ENCODE results near the gene RPS16.

RPS16 gene

DNA sequence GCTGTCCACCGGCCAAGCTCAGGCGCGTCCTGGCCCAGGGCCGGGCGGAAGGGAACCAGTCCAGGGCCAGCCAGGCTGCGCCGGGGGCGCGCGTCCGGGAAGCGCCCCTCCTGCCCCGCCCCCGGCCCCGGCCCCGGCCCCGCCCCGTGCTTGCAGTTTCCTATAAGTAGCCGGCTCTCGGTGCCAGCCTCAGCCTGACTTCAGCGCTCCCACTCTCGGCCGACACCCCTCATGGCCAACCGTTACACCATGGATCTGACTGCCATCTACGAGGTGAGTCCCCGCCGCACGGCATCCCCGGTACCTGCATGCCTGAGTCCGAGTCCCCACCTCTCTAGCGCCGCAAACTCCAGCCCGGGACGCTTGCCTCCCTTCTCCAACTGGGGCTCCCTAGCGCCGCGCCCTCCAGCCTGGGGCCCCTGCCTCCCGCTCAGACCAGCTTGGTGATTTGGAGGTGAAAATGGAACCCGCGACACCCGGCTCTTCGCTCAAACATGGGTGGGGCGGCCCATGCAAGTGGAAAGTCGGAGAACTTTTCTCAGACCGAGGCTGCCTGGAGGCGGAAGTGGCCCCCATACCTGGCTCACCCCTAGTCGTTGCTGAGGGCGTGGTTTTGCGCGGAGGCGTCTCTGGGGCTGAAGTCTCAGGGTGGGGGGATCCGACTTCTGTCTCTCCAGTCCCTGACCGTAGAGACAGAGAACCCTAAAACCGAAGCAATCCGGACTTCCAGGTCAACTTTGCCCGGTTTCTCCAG is 28.9 kb downstream of the RPS16 start, which contains the start of gene ZFP36:
TSS of gene ZFP36 (plus strand) at position 192 of the 754 bp plus-strand sequence. CDS start at position 250, 58 bp downstream.
- TF ChIP-seq, protein P1, sequence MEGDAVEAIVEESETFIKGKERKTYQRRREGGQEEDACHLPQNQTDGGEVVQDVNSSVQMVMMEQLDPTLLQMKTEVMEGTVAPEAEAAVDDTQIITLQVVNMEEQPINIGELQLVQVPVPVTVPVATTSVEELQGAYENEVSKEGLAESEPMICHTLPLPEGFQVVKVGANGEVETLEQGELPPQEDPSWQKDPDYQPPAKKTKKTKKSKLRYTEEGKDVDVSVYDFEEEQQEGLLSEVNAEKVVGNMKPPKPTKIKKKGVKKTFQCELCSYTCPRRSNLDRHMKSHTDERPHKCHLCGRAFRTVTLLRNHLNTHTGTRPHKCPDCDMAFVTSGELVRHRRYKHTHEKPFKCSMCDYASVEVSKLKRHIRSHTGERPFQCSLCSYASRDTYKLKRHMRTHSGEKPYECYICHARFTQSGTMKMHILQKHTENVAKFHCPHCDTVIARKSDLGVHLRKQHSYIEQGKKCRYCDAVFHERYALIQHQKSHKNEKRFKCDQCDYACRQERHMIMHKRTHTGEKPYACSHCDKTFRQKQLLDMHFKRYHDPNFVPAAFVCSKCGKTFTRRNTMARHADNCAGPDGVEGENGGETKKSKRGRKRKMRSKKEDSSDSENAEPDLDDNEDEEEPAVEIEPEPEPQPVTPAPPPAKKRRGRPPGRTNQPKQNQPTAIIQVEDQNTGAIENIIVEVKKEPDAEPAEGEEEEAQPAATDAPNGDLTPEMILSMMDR (IDR thresholded peaks at IDR 0.05; ENCODE audit: control insufficient read depth, insufficient read depth, low read depth, low read length, missing control alignments), result no peak
- DNase-seq (ENCODE audit: low read depth), result no peak
- H3K4me3 ChIP-seq (ENCODE audit: control insufficient read depth, low read depth, low read length), result peak within 1 kb of the TSS; percentile 88

DNA sequence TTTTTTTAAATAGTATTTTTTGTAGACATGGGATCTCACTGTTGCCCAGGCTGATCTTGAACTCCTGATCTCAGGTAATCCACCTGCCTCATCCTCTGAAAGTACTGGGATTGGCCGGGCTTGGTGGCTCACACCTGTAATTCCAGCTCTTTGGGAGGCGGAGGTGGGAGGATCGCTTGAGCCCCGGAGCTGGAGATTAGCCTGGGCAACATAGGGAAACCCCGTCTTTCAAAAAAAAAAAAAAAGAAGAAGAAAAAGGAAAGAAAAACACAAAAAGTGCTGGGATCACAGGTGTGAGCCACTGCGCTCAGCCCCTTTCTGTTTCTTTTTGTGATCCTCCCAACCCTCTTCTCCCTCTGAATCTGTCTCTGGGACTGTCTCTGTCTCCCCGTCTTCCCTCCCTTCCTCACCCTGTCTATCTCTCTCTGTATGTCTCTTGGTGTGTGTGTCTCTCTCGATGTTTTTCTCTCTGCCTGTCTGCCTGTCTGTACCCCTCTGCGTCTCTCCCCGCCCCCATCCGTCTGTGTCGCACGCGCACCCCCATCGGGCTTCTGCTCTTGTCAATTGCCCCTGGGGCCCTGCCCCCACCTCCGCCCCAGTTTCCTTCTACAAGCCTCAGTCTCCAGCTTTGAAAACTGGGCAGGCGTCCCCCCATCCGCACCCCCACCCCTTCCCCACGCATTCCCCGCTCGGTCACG is 29.6 kb downstream of the RPS16 start:
- H3K4me3 ChIP-seq (ENCODE audit: control insufficient read depth, low read depth, low read length), result peak overlapping the region; percentile 88
- no peak for DNase-seq (ENCODE audit: low read depth)
- TF ChIP-seq, protein P1 (IDR thresholded peaks at IDR 0.05; ENCODE audit: control insufficient read depth, insufficient read depth, low read depth, low read length, missing control alignments), result no peak

DNA sequence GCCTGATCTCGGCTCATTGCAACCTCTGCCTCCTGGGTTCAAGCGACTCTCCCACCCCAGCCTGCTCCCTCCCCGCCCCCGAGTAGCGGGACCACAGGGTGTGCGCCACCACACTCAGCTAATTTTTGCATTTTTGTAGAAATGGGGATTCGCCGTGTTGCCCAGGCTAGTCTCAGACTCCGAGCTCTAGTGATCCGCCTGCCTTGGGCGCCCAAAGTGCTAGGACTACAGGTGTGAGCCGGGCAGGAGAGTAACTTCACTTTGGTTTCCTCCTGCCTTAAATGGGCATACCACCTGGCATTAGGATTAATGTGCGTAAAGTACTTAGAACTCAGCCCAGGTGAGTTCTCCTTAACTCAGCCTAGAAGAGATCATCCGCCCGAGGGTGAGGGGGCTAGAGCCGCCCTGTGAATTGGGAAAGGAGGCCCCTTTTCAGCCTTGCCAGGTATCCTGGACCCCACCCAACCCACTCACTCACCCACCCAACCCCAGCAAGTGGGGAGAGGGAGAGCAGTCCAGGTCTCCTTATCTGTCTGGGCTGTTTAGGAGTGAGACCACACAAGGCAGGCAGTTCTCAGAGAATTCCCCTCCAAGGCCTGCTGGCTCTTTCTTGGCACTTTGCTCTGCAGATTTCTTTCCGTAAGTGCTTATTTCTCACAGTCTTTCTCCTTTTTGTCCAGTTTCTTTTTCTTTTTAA is 30.3 kb downstream of the RPS16 start:
- TF ChIP-seq, protein P1 (IDR thresholded peaks at IDR 0.05; ENCODE audit: control insufficient read depth, insufficient read depth, low read depth, low read length, missing control alignments), result no peak
- DNase-seq (ENCODE audit: low read depth), result no peak
- H3K4me3 ChIP-seq (ENCODE audit: control insufficient read depth, low read depth, low read length), result no peak overlapping the region

DNA sequence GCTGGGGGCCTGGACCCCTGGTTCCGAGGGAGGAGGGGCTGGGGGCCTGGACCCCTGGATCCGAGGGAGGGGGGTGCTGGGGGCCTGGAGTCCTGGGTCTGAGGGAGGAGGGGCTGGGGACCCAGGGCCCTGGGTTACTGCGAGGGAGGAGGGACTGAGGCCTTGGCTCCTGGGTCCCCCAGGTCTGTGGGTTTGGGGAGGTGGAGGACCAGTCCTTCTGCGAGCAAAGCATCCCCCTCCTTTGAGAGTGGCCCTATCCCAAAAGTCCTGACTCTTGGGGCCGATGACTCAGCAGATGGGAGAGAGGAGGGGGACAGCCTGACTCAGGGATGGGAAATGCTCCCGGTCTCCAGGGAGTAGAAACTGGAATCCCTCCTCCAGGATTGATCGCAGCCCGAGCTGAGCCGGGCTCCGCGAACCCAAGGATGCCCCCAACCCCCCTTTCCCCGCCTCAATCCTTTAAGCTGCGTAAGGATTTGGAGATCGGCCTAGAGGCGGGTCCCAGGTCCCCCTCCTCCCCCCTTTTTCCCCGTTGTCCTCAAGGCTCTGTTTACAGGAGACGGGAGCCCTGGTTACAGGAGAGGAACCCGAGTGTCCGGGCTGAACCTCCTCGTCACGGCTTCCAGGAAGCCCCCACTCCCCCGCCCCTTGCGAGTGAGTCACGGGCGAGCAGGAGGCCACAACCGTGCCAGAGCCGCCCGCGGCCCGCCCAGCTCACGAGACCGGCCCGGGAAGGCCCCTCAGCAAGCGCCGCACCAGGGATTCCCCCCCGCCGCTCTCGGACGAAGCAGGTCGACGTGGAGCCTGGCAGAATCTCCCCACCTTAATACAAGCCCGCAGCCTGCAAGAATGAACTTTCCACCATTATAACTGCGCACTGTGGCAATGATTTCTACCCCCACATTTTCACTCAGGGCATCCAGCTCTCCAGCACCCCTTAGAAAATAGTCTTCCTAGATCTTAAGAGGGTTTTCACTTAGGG is 32.1 kb downstream of the RPS16 start:
- peak; percentile 99 for DNase-seq (ENCODE audit: low read depth)
- TF ChIP-seq, protein P1 (IDR thresholded peaks at IDR 0.05; ENCODE audit: control insufficient read depth, insufficient read depth, low read depth, low read length, missing control alignments), result no peak
- peak overlapping the region; percentile 48 for H3K4me3 ChIP-seq (ENCODE audit: control insufficient read depth, low read depth, low read length)

DNA sequence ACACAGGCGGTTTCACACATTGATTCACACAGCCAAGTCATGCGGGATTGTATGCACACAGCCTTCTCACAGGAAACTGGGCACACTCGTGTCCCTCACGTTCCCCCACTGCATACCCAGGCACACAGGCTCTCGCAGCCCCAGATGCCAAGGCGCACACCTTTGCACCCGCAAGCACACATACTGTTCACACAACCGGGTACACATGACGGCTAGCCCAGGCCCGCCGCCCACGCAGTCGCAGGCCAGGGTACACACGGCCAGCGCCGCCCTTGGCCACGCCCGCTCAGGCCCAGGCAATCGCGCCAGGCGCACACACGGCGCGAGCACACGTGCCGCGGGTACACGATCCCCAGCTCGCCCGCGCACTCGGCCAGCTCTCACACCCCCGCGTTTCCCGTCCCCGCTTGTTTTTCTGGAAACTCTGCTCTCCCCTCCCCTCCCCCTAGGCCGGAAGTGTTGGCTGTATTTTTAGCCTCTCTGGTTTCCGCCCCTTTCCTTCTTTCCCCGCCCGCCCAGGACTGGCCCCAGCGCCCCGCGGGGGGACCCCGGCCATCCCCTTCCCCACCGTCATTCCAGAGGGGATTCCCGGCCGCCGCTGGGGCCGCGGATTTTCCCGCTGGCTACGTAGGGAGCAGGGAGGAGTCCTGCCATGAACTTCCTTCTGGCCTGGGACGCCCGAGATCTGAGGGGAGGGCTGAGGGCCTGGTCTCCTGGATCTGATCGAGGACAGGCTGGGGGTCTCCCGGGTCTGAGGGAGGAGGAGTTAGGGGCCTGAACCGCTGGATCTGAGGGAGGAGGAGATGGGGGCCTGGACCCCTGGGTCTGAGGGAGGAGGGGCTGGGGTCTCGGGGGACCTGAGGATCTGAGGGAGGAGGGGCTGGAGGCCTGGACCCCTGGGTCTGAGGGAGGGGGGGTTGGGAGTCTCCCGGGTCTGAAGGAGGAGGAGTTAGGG is 33.1 kb downstream of the RPS16 start:
- DNase-seq (ENCODE audit: low read depth), result peak; percentile 63
- TF ChIP-seq, protein P1 (IDR thresholded peaks at IDR 0.05; ENCODE audit: control insufficient read depth, insufficient read depth, low read depth, low read length, missing control alignments), result no peak

More for the DNA sequence above, 33.1 kb downstream of the RPS16 start:
- H3K4me3 ChIP-seq (ENCODE audit: control insufficient read depth, low read depth, low read length), result peak overlapping the region; percentile 48
